IMR-90 (cell line): ENCODE results near the gene RAB18.

Experiments used
- CEBPB ChIP-seq: IDR thresholded peaks from 2 replicates; pipeline ENCODE4 v1.6.1; 2012; ENCODE audit warnings: low read depth, low read length, improper control_type of control experiment
- RAD21 ChIP-seq: IDR thresholded peaks from 2 replicates; pipeline ENCODE4 v1.6.1; 2012; ENCODE audit warnings: low read length, improper control_type of control experiment
- SMC3 ChIP-seq: fragments of 150-350 bp; IDR thresholded peaks from 2 replicates; pipeline ENCODE4 v1.6.1; 2016; ENCODE audit warnings: low read depth, mild to moderate bottlenecking, antibody characterized with exemption, low read length, moderate library complexity
- TF ChIP-seq, protein P1 (sequence below): conservative IDR thresholded peaks from 2 replicates; pipeline ENCODE4 v1.5.1; 2012; ENCODE audit warnings: mild to moderate bottlenecking, low read depth, low read length, improper control_type of control experiment
- TF ChIP-seq, protein P2 (sequence below): fragments of 150-350 bp; IDR thresholded peaks from 2 replicates; pipeline ENCODE4 v1.6.1; 2016; ENCODE audit warnings: low read depth, mild to moderate bottlenecking, low read length, moderate library complexity, borderline replicate concordance

DNA sequence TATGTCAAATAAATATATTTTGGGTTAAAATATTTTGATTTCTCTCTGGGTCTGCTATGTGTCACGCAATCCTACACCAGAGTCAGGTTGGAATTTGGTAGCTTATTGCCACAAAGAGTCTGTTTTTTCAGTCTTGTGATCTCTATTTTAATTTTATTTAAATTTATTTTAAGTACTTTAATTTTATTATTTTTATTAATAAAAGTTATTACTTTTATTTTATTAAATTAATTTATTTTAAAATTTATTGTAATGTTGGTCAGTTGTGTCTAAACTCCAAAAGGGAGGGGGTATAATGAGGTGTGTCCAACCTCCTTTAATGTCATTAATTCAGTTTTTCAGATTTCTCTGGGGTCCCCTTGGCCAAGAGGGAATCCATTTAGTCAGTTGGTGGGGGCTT is 42.8 kb upstream of the RAB18 start:
- TF ChIP-seq, protein P1, sequence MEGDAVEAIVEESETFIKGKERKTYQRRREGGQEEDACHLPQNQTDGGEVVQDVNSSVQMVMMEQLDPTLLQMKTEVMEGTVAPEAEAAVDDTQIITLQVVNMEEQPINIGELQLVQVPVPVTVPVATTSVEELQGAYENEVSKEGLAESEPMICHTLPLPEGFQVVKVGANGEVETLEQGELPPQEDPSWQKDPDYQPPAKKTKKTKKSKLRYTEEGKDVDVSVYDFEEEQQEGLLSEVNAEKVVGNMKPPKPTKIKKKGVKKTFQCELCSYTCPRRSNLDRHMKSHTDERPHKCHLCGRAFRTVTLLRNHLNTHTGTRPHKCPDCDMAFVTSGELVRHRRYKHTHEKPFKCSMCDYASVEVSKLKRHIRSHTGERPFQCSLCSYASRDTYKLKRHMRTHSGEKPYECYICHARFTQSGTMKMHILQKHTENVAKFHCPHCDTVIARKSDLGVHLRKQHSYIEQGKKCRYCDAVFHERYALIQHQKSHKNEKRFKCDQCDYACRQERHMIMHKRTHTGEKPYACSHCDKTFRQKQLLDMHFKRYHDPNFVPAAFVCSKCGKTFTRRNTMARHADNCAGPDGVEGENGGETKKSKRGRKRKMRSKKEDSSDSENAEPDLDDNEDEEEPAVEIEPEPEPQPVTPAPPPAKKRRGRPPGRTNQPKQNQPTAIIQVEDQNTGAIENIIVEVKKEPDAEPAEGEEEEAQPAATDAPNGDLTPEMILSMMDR, result no peak
- TF ChIP-seq CEBPB, result no peak
- no peak for TF ChIP-seq SMC3
- TF ChIP-seq, protein P2, sequence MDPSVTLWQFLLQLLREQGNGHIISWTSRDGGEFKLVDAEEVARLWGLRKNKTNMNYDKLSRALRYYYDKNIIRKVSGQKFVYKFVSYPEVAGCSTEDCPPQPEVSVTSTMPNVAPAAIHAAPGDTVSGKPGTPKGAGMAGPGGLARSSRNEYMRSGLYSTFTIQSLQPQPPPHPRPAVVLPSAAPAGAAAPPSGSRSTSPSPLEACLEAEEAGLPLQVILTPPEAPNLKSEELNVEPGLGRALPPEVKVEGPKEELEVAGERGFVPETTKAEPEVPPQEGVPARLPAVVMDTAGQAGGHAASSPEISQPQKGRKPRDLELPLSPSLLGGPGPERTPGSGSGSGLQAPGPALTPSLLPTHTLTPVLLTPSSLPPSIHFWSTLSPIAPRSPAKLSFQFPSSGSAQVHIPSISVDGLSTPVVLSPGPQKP, result no peak
- no peak for TF ChIP-seq RAD21
